GM12864 (cell line): ENCODE results near the gene GALNT2.

ENCODE experiments used
- DNase-seq: peaks from one replicate; pipeline ENCODE4 v3.0.0-alpha.2; 2011; ENCODE audit warnings: low read depth
- H3K4me3 ChIP-seq: 2 replicates; pipeline ENCODE4 v1.5.1; 2011; ENCODE audit warnings: mild to moderate bottlenecking, low read depth, low read length, control low read depth
- CTCF ChIP-seq: IDR thresholded peaks from 2 replicates; pipeline ENCODE4 v1.5.1; 2011; ENCODE audit warnings: low read depth, mild to moderate bottlenecking, moderate library complexity, low read length, control low read depth, inconsistent platforms; ENCODE audit errors: missing control alignments

The GALNT2 gene

GRCh38 chr1:230306169-230306568 is 239.1 kb downstream of the GALNT2 start:
- DNase-seq, result no peak
- no peak overlapping the region for H3K4me3 ChIP-seq
- peak; percentile 33 for TF ChIP-seq CTCF

- no peak overlapping the region for H3K4me3 ChIP-seq
- TF ChIP-seq CTCF, result no peak
- no peak for DNase-seq
These were observed 240.2 kb downstream of the GALNT2 start for GRCh38 chr1:230307213-230307612.

GRCh38 chr1:230308039-230308438 is 241.0 kb downstream of the GALNT2 start:
- DNase-seq, result no peak
- TF ChIP-seq CTCF, result no peak
- no peak overlapping the region for H3K4me3 ChIP-seq

- no peak for TF ChIP-seq CTCF
These were observed 241.8 kb downstream of the GALNT2 start for GRCh38 chr1:230308821-230309220.

GRCh38 chr1:230309646-230310177 is 242.7 kb downstream of the GALNT2 start:
- no peak for DNase-seq
- TF ChIP-seq CTCF, result no peak
- H3K4me3 ChIP-seq, result no peak overlapping the region

More at GRCh38 chr1:230308821-230309220, 241.8 kb downstream of the GALNT2 start:
- H3K4me3 ChIP-seq, result no peak overlapping the region
- DNase-seq, result no peak

GRCh38 chr1:230310381-230311163 is 243.5 kb downstream of the GALNT2 start:
- no peak overlapping the region for H3K4me3 ChIP-seq
- peak; percentile 29 for DNase-seq
- TF ChIP-seq CTCF, result peak; percentile 89

- no peak for DNase-seq
- no peak for TF ChIP-seq CTCF
- no peak overlapping the region for H3K4me3 ChIP-seq
These were observed 245.6 kb downstream of the GALNT2 start for GRCh38 chr1:230312676-230313075.
